Activated naive CD8-positive, alpha-beta T cell treated with anti-CD3 and anti-CD28 coated beads for 36 hours (primary cell): Measurements from ENCODE around the gene RBFOX1. TPM values are rescaled to one million over a fixed set of nuclear protein-coding genes. Genes with fewer than 3 reads are reported as not detected.

Experiments
- DNase-seq: peaks from one replicate; pipeline ENCODE4 v3.0.0; 2021
- H3K27ac Mint-ChIP-seq: one replicate; pipeline ENCODE4 v1.8.0; 2022; ENCODE audit warnings: mild to moderate bottlenecking, moderate library complexity, mixed read lengths
- H3K27me3 Mint-ChIP-seq: one replicate; pipeline ENCODE4 v1.8.0; 2022; ENCODE audit warnings: mild to moderate bottlenecking, mixed read lengths
- H3K36me3 Mint-ChIP-seq: one replicate; pipeline ENCODE4 v1.8.0; 2021; ENCODE audit warnings: mild to moderate bottlenecking, mixed read lengths
- H3K4me1 Mint-ChIP-seq: one replicate; pipeline ENCODE4 v1.8.0; 2021; ENCODE audit warnings: mixed read lengths
- H3K4me3 Mint-ChIP-seq: one replicate; pipeline ENCODE4 v1.8.0; 2022; ENCODE audit warnings: mild to moderate bottlenecking, moderate library complexity, mixed read lengths
- H3K9me3 Mint-ChIP-seq: one replicate; pipeline ENCODE4 v1.8.0; 2022; ENCODE audit warnings: mixed read lengths
- total RNA-seq, 2 experiments: library from RNA; stranded (reverse); gene quantifications; one replicate each; pipeline ENCODE4 v1.2.3, GENCODE V29; 2021

Gene RBFOX1
- total RNA-seq, 2 experiments from 2014 or later, result not detected

DNA sequence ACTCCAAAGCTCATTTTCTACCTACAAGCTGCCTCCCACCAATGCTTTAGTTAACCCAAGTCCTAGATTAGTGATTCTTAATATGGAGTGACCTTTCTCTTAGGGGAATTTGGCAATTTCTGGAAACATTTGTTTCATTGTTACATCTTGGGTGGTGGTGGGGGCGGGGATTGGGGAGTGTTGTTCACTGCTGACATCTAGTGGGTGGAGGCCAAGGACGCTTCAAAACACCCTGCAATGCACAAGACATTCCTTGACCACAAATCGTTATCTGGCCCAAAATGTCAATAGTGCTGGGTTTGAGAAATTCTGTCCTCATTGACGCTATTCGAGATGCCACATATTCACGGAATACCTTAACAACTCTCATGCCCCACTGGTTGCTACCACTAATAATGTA, 282.9 kb downstream of the RBFOX1 start:
- no peaks in the 10 kb centered on the region for H3K36me3 Mint-ChIP-seq
- DNase-seq, result no peak
- peaks cover 2% of the 10 kb centered on the region for H3K9me3 Mint-ChIP-seq
- no peaks in the 10 kb centered on the region for H3K4me1 Mint-ChIP-seq
- H3K27ac Mint-ChIP-seq, result no peak overlapping the region
- H3K27me3 Mint-ChIP-seq, result no peaks in the 10 kb centered on the region
- H3K4me3 Mint-ChIP-seq, result no peak overlapping the region

DNA sequence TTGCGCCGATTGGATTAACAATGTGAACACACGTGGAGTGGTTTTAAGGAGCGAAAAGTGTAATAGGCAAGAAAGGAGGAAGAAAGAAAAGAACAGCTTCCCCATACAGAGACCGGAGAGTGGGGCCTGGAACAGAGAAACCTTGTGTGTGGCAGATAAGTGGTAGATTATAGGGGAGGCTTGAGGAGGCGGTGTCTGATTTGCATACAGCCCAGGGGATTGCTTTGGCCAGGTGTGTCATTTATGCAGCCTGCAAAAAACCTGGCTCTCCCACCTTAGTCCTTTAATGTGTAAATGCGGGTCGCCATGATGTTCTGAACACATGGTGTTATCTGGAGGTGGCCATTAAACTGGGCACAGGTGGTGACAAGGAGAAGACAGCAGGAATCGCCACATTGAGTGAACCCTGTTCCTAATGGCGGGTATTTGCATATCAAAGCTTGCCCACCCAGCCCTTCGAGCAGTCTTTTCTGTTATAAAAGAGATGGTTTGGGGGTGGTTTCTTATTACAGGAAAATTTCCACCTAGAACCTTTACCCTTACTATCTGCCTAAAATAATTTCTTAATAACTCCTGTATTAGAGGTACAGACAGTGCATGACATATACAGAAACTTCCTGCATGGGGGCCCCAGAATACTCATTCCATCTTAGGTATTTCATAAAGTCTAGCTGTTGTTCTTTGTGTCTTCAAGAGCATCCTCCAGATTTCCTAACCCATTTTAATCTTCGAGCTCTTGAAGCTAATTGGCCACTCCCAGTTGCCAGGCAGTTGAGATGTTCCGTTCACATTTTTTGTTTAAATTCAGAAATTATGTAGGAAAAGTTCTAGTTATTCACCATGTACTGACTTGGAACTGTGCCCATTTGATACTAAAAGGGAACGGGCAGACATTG, 292.5 kb downstream of the RBFOX1 start:
- DNase-seq, result no peak
- H3K27ac Mint-ChIP-seq, result no peak overlapping the region
- no peaks in the 10 kb centered on the region for H3K27me3 Mint-ChIP-seq
- no peak overlapping the region for H3K4me3 Mint-ChIP-seq
- no peaks in the 10 kb centered on the region for H3K36me3 Mint-ChIP-seq
- H3K4me1 Mint-ChIP-seq, result no peaks in the 10 kb centered on the region
- H3K9me3 Mint-ChIP-seq, result peaks cover 3% of the 10 kb centered on the region

- no peak overlapping the region for H3K4me3 Mint-ChIP-seq
- no peaks in the 10 kb centered on the region for H3K36me3 Mint-ChIP-seq
- DNase-seq, result no peak
- no peak overlapping the region for H3K27ac Mint-ChIP-seq
- H3K27me3 Mint-ChIP-seq, result no peaks in the 10 kb centered on the region
- no peaks in the 10 kb centered on the region for H3K4me1 Mint-ChIP-seq
- peaks cover 3% of the 10 kb centered on the region for H3K9me3 Mint-ChIP-seq
These were observed 296.3 kb downstream of the RBFOX1 start for GRCh38 chr16:7628981-7629380.

- Mint-ChIP-seq H3K27me3 (no peaks in the 10 kb centered on the region), H3K36me3 (no peaks in the 10 kb centered on the region), H3K4me3 (no peak overlapping the region), H3K4me1 (no peaks in the 10 kb centered on the region), H3K27ac (no peak overlapping the region), H3K9me3 (peaks cover 3% of the 10 kb centered on the region)
- no peak for DNase-seq
These were observed 296.9 kb downstream of the RBFOX1 start for GRCh38 chr16:7629571-7629970.

- Mint-ChIP-seq H3K27me3 (no peaks in the 10 kb centered on the region), H3K27ac (no peak overlapping the region), H3K9me3 (peaks cover 3% of the 10 kb centered on the region), H3K36me3 (no peaks in the 10 kb centered on the region), H3K4me1 (no peaks in the 10 kb centered on the region), H3K4me3 (no peak overlapping the region)
- DNase-seq, result no peak
These were observed 304.8 kb downstream of the RBFOX1 start for GRCh38 chr16:7637446-7637845.

- Mint-ChIP-seq H3K27ac (no peak overlapping the region), H3K36me3 (no peaks in the 10 kb centered on the region), H3K4me1 (no peaks in the 10 kb centered on the region), H3K9me3 (peaks cover 3% of the 10 kb centered on the region), H3K4me3 (no peak overlapping the region), H3K27me3 (no peaks in the 10 kb centered on the region)
- DNase-seq, result no peak
These were observed 305.7 kb downstream of the RBFOX1 start for GRCh38 chr16:7638306-7638705.

GRCh38 chr16:7640334-7640733, 307.7 kb downstream of the RBFOX1 start:
- H3K4me3 Mint-ChIP-seq, result no peak overlapping the region
- no peaks in the 10 kb centered on the region for H3K27me3 Mint-ChIP-seq
- H3K9me3 Mint-ChIP-seq, result peaks cover 3% of the 10 kb centered on the region
- no peak for DNase-seq
- no peaks in the 10 kb centered on the region for H3K36me3 Mint-ChIP-seq
- no peaks in the 10 kb centered on the region for H3K4me1 Mint-ChIP-seq
- no peak overlapping the region for H3K27ac Mint-ChIP-seq

GRCh38 chr16:7644176-7644575, 311.5 kb downstream of the RBFOX1 start:
- Mint-ChIP-seq H3K4me3 (no peak overlapping the region), H3K4me1 (no peaks in the 10 kb centered on the region), H3K9me3 (peaks cover 3% of the 10 kb centered on the region), H3K27ac (no peak overlapping the region), H3K27me3 (no peaks in the 10 kb centered on the region), H3K36me3 (no peaks in the 10 kb centered on the region)
- DNase-seq, result no peak

- Mint-ChIP-seq H3K27ac (no peak overlapping the region), H3K4me3 (no peak overlapping the region), H3K36me3 (no peaks in the 10 kb centered on the region), H3K27me3 (no peaks in the 10 kb centered on the region), H3K9me3 (peaks cover 3% of the 10 kb centered on the region), H3K4me1 (no peaks in the 10 kb centered on the region)
- DNase-seq, result no peak
These were observed 312.2 kb downstream of the RBFOX1 start for GRCh38 chr16:7644811-7645210.

DNA sequence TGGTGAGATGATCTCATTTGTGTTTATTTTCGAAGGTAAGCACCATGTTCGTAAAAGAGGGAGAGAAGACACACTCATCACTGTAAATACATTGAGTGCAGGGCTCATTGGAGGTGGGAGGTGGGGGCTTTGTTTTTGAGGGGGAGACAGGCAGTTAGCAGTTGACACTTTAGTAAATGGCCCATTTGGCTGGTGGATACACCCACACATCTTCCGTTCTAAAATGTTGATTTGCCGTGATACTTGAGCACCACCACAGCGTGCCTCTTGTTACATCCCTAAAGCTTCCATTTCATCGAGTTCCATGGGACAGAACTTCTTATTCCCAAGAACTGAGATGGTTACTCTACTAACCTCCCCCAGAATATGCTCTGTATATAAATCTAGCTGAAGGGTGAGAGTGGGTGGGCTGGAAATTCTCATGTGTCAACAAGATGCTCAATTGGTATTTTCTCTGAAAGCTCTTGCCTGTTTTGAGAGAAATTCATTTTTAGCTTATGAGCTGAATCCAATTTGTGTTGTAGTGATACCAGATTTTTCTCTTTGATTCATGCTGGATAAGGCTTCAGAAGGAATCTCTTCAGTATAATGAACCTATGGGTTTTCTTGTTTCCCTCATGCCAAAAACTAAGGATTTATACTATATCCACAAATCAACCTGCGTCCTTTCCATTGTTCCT, 314.3 kb downstream of the RBFOX1 start:
- no peaks in the 10 kb centered on the region for H3K4me1 Mint-ChIP-seq
- H3K4me3 Mint-ChIP-seq, result no peak overlapping the region
- H3K27ac Mint-ChIP-seq, result no peak overlapping the region
- H3K27me3 Mint-ChIP-seq, result no peaks in the 10 kb centered on the region
- peaks cover 3% of the 10 kb centered on the region for H3K9me3 Mint-ChIP-seq
- no peaks in the 10 kb centered on the region for H3K36me3 Mint-ChIP-seq
- DNase-seq, result no peak

- DNase-seq, result no peak
- Mint-ChIP-seq H3K27ac (no peak overlapping the region), H3K4me1 (no peaks in the 10 kb centered on the region), H3K4me3 (no peak overlapping the region), H3K9me3 (peaks cover 3% of the 10 kb centered on the region), H3K27me3 (no peaks in the 10 kb centered on the region), H3K36me3 (no peaks in the 10 kb centered on the region)
These were observed 317.8 kb downstream of the RBFOX1 start for GRCh38 chr16:7650431-7650830.

DNA sequence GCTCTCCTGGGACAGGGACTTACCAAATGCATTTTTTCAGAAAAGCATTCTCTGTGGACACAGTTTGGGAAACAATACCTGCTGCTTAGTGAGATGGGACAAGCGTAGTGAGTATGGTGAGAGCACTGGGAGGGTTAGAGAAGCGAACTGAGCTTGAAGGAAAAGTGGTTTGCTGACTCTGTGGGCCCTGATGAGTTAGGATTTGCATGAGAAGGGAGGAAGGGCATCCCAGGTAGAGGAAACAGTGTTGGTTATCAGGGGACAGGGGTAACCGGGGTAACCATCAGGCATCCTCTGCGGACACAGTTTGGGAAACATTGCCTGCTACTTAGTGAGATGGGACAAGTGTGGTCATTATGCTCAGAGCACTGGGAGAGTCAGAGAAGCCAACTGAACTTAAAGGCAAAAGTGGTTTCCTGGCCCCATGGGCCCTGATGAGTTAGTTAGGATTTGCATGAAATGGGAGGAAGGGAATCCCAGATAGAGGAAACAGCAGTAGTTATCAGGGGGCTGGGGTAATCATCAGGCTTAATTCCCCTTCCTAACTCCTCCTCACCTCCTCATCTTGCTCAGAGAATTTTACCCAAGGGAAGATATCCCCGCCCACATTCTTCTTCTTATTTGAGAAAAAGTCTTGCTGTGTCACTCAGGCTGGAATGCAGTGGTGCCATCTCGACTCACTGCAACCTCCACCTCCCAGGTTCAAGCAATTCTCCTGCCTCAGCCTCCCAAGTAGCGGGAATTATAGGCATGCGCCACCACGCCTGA, 319.3 kb downstream of the RBFOX1 start:
- no peaks in the 10 kb centered on the region for H3K27me3 Mint-ChIP-seq
- no peaks in the 10 kb centered on the region for H3K4me1 Mint-ChIP-seq
- DNase-seq, result no peak
- H3K9me3 Mint-ChIP-seq, result peaks cover 2% of the 10 kb centered on the region
- H3K36me3 Mint-ChIP-seq, result no peaks in the 10 kb centered on the region
- no peak overlapping the region for H3K4me3 Mint-ChIP-seq
- H3K27ac Mint-ChIP-seq, result no peak overlapping the region

DNA sequence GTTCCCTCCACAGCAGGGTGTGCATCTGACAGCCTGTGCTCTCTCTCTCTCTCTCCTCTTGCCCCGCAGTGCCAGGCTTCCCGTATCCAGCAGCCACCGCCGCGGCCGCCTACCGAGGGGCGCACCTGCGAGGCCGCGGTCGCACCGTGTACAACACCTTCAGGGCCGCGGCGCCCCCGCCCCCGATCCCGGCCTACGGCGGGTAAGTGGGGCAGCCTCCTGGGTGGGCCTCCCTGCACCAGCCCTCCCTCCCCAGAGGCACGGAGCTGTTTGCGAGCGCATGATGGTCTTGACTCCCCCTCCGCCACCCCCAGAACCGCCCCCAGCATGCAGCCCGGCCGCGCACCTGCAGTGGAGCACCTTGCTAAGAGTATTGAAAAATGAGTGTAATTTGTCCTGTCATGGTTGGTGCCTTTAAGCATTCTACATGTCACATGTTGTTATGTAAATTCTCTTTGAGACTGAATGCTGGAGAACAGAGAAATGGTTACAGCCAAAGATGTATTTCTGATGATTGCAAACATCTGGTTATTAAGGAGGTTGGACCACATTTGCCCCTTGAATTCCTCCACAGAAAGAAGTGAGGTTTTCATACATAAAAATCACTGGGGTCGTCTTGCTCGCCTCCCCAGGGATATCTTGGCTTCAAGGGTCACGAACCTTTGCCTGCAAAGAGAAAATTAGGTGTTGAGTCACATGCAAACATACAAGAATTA, 321.3 kb downstream of the RBFOX1 start:
- no peaks in the 10 kb centered on the region for H3K36me3 Mint-ChIP-seq
- no peaks in the 10 kb centered on the region for H3K27me3 Mint-ChIP-seq
- DNase-seq, result no peak
- peaks cover 2% of the 10 kb centered on the region for H3K9me3 Mint-ChIP-seq
- no peaks in the 10 kb centered on the region for H3K4me1 Mint-ChIP-seq
- no peak overlapping the region for H3K27ac Mint-ChIP-seq
- H3K4me3 Mint-ChIP-seq, result no peak overlapping the region

DNA sequence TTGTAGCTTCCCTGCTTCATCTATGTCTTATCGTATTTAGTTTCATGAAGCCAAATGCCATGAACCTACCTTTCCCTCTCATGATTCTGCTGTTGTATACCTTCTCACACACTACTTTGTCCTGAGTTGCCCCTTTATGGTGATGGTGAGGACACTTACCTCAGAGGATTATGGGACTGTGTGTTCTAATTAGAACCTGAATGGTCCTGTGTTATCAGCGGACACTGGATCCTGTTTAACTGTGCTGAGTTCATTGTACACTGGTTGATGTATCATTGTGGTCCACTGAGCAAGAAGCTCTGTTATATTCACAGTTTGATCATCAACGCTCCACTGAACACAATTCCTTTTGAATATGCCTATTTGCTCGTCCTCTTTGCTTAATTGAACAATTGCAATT, 343.0 kb downstream of the RBFOX1 start:
- no peak overlapping the region for H3K27ac Mint-ChIP-seq
- H3K36me3 Mint-ChIP-seq, result no peaks in the 10 kb centered on the region
- no peak for DNase-seq
- H3K4me3 Mint-ChIP-seq, result no peak overlapping the region
- H3K4me1 Mint-ChIP-seq, result no peaks in the 10 kb centered on the region
- H3K9me3 Mint-ChIP-seq, result peaks cover 2% of the 10 kb centered on the region
- no peaks in the 10 kb centered on the region for H3K27me3 Mint-ChIP-seq

DNA sequence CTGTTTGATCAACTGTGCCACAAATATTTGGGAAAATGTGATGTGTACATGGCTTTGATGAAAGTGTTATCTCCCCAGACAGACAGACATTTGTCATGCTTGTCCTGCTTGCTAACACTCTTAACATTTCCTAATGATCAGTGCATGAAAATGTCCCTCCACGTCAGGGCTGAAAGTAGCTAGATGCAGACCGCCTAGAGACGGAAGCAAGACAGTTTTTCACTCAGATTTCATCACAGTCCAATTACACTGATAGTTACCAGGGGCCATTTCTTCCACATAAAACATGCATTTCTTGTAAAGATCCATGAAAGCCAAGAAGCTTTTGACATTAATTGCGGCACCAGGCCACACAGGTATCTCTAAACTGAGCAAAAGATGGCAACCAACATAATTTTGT, 347.7 kb downstream of the RBFOX1 start:
- Mint-ChIP-seq H3K9me3 (peaks cover 2% of the 10 kb centered on the region), H3K4me3 (no peak overlapping the region), H3K27me3 (no peaks in the 10 kb centered on the region), H3K4me1 (no peaks in the 10 kb centered on the region), H3K36me3 (no peaks in the 10 kb centered on the region), H3K27ac (no peak overlapping the region)
- no peak for DNase-seq
